GM13977 (cell line): ENCODE results near the gene MARF1.

Source experiments
- DNase-seq: peaks from one replicate; pipeline ENCODE4 v3.0.0; 2012; ENCODE audit warnings: low spot score
- CTCF ChIP-seq: IDR thresholded peaks from 2 replicates; pipeline ENCODE4 v1.5.1; 2012; ENCODE audit warnings: mild to moderate bottlenecking, control low read depth; ENCODE audit not compliant: insufficient read depth; ENCODE audit errors: extremely low read depth, missing control alignments
- in situ Hi-C: fragments of 300-500 bp; cut with MboI; formaldehyde crosslinking; loops from one replicate; pipeline ENCODE4 v1.12.0; 2022; ENCODE audit warnings: low sequenced_read_pairs, low pct_unique_long_range_greater_than_20kb, mixed read lengths, inconsistent platforms; ENCODE audit not compliant: unreplicated experiment

Gene MARF1

DNA sequence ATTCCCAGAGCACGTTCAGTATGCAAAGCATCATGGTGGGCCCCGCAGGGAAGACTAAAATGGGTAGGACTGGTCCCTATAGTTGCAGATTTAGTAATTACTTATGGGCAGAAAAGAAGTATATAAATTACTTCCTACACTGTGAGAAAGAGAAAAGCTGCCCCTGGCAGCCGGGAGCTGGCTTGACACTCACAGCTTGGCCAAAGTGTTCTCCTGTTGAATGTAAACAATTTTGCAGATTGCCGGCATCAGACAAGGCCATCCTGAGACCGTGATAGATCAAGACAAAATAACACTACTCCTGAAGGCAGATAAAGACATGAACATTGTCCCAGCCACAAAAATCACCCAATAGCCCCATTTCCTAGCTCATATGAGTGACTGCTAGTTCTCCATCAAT, 98.5 kb downstream of the MARF1 start:
- TF ChIP-seq CTCF = no peak
- no peak for DNase-seq
- in situ Hi-C loops = no loop called here
